ENCODE measurements around the gene ILF2.

GRCh38 chr1:153643816-153644215 is 27.0 kb downstream of the ILF2 start:
- TF ChIP-seq TAF1 (IDR thresholded peaks at IDR 0.05; ENCODE audit: borderline replicate concordance, low read depth, low read length) (no peak), POLR2A (IDR thresholded peaks at IDR 0.05; ENCODE audit: low read depth, low read length) (no peak), POLR2AphosphoS5 (IDR thresholded peaks at IDR 0.05; ENCODE audit: low read depth, low read length) (no peak)

Measured in GM12892 (cell line).